HG03432 (cell line): ENCODE data around the gene RFC3.
"Not testable (repeated sequence)": the region's sequence is repeated elsewhere in the genome, so short reads cannot be mapped to it uniquely, and the experiment has no call there.

Source experiments
- ATAC-seq: cut with Tn5 transposase; IDR thresholded peaks from one replicate; pipeline ENCODE4 v1.9.1; 2021; ENCODE audit warnings: mild to moderate bottlenecking, moderate library complexity; ENCODE audit not compliant: unreplicated experiment

The RFC3 gene, protein sequence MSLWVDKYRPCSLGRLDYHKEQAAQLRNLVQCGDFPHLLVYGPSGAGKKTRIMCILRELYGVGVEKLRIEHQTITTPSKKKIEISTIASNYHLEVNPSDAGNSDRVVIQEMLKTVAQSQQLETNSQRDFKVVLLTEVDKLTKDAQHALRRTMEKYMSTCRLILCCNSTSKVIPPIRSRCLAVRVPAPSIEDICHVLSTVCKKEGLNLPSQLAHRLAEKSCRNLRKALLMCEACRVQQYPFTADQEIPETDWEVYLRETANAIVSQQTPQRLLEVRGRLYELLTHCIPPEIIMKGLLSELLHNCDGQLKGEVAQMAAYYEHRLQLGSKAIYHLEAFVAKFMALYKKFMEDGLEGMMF

DNA sequence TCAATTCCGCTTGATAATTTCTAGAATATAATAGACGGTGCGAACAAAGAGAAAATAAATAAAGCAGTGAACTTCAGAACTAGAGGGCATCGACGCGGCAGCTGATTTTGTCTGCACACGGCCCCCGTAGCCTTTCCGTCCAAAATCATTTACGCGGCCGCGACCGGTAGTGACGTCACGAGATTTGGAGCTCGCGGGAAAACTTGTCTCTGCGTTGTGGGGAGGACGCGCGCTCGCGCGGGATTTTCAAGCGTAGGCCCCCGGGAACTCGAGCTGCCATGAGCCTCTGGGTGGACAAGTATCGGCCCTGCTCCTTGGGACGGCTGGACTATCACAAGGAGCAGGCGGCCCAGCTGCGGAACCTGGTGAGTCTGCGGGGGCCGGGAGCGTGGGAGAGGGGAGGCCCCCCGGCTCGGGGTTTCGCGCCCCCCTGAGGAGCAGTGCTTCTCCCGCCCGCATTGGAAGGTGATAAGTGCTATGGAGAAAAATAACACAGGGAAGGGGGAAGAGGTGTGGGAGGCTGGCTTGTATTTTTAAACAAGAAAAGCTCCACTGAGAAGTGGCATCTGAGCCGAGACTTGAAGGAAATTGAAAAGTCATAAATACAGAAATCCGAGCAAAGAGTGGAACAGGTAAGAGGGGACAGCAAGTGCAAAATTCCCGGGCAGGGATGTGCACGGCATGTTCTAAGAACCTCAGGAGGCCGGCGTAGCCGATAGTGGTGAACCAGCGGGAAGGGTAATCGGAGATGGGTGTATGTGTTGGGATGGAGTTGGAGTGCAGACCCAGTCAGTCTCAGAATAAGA is at the start of gene RFC3:
TSS of gene RFC3 (plus strand) at position 249 of the 806 bp plus-strand sequence. CDS start at position 279, 30 bp downstream.
- ATAC-seq = peak; percentile 97

DNA sequence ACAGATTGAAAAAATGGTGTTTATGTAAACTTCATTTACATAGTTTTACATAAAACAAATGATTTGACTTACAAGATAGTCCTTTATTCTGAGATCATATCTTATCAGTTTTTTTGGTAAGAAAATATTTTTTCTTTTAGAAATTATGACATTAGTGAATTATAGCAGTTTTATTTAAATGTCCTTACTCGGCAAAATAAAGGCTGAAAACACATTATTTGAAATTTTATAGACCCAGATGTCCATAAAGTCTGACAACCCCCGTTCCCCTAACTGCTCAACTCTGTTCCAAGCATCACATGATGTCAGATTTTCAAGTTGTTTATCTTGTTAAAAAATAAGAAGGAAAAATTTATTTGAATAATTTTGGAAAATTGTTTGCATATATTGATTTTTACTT is 46.7 kb upstream of the RFC3 start:
- ATAC-seq = no peak

DNA sequence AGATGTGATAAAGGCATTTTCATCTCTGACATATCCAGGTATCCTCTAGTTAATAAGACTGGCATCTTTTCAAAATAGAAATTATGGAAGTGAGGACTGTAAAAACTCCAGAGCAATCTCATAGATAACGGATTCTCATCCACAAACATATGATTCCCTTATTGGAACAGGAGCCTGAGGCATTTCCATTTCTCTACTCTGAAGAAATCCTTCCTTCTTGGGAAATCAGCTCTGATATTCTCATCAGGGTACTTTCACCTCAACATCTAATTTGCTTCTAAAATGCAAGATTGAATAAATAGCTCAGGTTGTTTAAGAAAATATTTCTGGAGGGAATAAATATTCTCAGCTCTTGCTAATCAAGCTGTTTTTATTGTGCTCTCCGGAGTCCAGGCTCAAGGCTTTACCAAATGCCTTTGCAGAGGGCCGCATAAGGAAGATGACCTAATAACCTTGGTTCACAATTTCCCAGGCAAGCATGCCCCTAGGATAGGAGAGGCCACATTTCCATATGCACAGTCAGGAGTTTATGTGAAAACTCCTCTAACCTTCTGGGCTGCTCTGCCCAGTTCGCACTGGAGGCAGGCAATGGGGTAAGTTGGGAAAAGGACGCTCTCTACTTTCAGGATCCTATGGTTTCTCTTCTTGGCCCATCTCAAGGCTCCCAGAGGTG is 44.0 kb upstream of the RFC3 start:
- no peak for ATAC-seq

DNA sequence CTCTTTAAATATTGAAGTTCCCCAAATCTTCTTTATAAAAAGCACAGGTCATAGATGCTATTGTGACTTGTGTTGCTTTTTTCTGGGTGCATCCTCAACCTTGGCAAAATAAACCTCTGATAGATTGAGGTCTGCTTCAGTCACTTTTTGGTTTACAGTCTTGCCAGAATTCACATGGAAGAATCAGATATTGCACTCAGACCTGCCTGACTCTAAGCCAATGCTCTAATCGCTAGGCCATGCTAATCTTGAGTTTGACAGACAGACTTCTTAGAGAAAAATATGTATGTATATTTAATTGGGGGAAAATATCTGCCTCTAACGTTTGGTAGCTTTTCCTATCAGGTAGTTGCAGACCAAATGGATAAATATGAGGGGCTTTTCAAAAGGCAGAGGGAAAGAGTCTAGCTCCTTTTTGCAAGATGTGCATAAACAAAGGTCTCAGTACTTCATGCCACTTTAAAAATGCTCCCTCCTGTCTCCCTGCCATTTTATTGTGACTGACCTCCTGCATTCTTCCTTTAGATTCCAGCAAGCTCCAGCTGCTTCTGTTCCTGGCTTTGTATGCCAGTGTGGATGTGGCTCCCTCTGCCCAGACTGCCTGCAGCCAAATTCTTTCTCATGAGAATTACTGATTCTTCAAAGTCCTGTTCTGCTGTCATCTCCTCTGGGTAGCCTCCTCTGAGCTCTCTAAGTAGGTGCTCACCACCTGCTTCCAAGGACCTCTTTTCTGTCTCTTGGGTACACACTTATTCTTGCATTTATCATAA is 42.4 kb upstream of the RFC3 start:
- no peak for ATAC-seq

DNA sequence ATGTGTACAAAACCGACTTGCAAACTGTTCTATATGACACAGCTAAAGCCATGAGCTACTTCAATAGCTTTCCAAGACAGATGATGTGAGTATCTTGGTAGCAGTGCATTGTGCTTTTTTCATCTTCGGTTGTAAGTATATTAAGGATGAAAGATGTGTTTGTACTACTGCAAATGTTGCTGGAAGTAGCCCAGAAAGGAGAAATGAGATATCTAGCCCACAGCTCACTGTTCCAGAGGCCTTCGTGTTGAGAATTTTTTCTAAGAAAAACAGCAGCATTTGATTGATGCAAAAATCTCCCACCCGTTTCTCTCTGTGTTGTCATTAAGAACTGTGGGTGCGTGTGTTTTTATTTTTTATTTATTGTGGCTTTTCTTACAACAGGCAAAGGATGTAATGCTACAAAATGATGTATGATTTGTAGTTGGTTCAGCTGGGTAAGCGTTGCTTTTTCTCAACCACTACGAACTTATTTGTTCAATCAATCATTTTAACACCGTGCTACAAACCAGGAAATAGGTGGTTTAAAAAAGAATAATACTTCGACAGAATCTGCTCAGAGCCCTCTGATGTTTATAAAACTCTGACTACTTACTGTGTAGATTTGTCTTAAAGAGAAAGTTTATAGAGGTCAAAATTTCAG is 41.6 kb upstream of the RFC3 start:
- ATAC-seq = no peak

DNA sequence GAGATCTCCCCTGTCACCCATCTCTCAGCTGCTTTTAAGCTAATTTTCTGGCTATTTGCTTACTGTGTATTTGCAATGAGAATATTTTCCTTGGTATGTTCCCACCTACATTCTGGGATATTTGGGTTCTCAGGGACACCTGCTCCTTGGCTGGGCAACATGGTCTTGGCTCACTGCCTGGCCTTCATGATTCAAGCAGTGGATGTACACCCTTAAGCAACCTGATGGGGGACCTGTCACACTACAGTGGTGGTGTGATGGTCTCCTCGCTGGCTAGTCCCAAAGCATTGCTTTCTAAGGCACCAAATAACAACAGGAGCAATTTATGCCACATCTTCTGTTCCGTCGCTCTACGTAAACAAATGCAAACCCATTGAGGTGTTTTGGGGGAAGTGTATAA is 35.3 kb upstream of the RFC3 start:
- ATAC-seq = no peak

DNA sequence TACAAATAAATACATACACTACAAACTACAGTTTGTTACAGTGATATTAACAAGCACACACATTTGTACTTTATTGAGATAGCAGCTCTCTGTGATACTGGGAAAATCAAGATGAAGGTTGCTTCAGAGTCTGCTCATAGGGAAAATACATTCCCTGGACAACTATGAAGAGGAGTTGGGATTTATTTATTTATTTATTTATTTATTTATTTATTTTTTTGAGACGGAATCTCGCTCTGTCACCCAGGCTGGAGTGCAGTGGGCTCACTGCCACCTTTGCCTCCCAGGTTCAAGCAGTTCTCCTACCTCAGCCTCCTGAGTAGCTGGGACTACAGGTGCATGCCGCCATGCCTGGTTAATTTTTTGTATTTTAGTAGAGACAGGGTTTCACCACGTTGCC is 34.7 kb upstream of the RFC3 start:
- not testable (repeated sequence) for ATAC-seq

DNA sequence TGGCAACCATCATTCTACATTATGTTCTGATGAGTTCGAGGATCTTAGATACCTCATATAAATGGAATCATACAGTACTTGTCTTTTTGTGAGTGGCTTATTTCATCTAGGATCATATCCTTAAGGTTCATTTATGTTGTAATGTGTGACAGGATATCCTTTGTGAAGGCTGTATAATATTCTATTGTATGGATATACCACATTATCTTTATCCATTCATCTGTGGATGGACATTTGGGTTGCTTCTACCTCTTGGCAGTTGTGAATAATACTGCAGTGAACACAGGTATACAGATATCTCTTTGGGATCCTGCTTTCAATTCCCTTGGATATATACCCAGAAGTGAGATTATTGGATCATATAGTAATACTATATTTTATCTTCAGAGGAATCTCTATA is 33.2 kb upstream of the RFC3 start:
- no peak for ATAC-seq

DNA sequence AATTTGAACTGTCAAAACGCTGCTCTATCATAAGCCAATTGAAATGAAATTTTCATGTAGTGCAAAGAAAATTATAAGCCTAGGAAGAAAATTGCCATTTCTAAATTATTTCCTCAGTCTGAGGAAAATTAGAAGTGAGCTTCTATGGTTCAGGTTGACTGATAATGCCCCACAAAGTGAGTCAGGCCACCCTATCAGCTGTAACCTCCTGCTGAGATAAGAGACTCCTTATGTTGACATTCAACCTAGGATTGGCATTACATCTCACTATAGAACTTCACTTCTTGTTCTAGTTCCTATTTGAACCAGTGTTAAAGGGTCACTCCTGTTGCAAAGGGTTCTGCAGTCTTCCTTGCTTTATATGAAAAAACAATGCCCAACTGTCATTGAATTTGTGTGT is 32.6 kb upstream of the RFC3 start:
- no peak for ATAC-seq

DNA sequence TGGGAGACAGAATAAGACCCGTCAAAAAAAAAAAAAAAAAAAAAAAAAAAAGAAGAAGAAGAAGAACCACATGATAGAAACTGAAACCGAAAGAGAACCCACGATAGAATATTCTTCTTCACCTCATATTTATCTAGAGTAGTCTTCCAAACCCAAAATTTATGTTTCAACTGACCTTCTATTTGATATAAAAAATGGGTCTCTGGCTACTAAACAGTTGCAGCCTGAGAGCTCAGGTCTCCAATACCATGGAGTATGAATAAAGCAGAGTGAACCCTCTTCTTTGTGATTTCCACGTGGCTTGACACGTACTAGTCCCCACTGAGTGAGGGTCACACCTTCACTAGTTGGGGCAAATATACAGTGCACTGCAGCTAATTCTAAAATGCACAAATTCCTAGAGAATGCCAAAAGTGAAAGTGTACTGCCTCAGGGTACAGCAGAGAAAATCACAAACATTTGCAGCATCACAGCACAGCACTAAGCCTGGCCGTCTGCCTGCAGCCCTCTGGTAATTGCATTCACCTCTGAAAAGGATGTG is 30.8 kb upstream of the RFC3 start:
- ATAC-seq = peak; percentile 88

DNA sequence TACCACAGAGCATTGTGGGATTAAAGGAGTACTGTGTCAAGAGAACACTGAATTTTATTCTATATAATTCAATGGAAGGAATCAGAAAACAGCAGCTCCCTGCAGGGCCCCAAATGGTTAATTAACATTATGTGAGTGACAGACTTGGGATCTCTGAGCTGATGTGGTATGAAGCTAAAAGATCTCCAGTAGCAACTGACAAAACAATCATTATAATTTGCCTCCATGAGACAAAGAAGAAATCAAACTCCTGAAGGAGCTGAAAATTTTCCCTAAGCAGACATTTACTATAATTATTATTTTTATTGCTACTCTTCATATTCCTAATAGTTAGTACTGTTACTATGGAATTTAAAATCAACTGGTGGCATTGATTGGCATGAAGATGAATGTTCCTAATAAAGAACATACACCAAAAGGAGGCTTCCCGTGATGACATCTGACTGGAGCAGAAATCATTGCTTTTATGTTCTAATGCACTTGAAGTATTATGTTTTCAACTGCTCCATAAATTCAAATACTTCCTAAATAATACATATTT is 28.8 kb upstream of the RFC3 start:
- no peak for ATAC-seq

DNA sequence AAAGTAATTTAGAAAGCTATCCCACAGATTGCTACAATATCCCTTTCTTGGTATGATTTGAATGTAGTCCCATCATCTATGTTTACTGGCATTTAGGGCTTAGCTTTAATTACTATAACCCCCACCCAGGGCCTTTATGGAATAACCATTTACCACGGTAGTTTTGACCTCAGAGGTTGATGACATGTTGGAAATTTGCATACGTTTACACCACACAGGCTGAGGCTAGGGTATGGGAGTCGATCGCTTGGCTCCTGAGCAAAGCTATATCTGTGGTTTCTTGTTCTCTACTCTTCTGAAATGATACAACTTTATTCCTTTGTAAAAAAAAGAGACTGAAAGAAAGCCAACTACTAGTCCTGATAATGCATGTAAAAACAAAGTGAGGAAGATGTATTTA is 28.2 kb upstream of the RFC3 start:
- ATAC-seq = no peak

DNA sequence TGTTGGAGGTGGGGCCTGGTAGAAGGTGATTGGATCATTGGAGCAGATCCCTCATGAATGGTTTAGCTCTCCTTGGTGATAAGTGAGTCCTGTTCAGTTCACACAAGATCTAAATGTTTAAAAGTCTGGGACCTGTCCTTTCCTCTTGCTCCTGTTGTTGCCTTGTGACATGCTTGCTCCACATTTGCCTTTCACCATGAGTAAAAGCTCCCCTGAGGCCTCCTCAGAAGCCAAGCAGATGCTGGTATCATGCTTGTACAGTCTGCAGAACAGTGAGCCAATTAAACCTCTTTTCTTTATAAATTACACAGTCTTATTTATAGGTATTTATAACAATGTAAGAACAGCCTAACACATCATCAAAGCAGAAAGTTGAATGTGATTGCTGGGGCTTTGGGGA is 24.2 kb upstream of the RFC3 start:
- no peak for ATAC-seq

DNA sequence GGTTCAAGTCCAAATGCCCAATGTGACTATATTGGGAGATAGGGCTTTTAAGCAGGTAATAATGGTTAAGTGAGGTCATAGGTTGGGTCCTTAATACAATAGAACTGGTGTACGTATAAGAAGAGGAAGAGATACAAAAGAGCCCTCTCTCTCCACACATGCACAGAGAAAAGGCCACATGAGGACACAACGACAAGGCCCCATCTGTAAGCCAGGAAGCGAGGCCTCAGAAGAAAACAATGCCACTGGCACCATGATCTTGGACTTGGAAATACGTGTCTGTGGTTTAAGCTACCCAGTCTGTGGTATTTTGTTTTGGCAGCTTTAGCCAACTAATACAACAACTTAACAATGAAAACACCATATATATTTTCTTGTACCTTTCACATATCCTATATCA is 23.4 kb upstream of the RFC3 start:
- ATAC-seq = no peak

DNA sequence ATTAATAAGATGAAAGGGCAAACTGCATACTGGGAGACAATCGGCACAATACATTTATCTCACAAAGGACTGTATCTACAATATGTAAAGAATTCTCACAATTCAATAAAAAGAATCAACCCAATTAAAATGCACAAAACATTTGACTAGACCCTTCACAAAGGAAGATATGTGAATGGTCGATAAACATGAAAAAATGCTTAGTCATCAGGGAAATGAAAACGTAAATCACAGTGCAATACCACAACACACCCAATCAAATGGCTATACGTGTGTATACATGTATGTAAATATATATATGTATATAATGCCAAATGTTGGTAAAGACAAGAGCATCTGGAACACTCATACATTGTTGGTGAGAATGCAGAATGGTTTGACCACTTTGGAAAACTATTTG is 21.9 kb upstream of the RFC3 start:
- no peak for ATAC-seq

DNA sequence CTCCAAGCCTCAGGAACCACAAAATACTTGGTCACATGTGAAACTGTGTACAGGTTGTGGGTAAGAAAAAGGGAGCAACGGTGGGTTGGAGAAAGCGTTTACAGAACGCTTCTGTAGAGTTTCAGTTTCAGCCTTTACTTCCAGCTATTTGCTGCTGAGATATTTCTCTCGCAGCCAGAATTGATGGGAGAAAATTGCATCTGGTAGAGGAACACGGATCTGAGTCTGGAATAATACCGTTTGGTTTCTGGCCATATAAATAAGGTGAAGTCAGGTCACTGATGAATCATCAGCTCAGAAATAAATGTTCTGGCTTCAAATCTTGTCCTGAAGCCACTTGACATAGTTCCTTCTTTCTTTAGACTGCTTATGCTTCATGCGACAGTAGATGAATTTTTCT is 20.3 kb upstream of the RFC3 start:
- ATAC-seq = peak; percentile 56

DNA sequence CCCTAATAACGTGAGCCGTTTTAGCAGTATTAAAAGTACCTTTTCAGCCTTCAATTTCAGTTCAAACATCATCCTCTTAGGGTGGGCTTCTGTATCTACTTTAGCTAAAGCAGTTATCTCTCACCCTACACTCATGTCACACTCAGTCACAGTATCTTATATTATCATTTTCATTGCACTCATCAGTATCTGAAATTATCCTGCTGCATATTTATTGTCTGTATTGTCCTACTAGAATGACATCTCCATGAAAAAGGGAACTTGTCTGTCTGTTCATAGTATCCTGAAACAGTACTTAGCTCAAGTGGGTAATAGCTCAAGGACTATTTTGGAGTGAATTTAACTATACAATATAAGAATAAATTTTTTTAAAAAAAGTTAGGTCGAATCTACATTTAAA is 19.9 kb upstream of the RFC3 start:
- ATAC-seq = no peak

DNA sequence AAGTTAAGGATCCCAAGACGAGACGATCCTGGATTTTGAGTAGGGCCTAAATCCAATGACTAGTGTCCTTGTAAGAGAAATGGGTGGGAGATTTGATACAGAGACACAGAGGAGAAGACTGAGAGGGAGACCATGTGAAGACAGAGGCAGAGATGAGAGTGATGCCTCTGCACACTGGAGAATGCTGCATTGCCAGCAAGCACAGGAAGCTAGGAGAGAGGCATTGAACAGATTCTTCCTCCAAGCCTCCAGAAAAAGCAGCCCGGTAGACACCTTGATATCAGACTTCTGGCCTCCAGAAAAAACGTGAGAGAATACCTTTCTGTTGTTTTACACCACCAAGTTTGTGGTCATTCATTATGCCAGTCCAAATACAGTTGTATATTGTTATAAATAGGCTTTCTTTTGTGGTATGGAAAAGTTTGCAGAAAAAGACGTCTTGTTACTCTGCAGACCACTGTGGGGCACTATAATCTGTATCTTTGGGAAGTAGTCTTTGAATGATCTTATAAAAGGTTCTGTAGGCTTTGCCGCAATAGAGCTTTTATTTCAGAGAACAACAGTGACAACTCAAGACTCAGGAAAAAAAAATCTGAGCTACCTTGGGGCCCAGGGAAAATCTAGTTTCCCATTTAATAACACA is 17.9 kb upstream of the RFC3 start:
- ATAC-seq = no peak

DNA sequence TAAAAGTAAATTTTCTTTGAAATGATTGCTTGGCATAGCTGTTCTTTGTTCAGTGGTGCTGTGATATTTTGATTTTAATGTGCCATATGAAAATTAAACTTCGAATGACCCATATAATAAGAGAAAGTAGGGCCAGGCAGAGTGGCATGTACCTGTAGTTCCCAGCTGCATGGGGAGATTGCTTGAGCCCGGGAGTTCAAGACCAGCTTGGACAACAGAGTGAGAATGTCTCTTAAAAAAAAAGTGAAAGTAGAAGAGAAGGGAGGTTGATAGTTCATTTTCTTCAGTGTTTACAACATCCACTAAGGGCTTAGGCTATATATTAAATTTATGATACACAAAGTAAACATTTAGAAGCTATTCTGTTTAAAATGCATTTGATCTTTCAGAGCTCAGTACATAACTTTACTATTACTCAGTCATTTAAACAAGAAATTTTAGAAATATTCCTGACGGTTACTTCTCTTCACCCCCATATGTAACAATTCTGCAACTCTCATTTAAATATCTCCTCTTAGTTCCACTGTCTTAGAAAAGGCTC is 17.2 kb upstream of the RFC3 start:
- no peak for ATAC-seq
